HG02884 (cell line): ENCODE measurements around the gene CDK14.

ENCODE experiments used
- ATAC-seq: cut with Tn5 transposase; IDR thresholded peaks from one replicate; pipeline ENCODE4 v1.9.1; 2021; ENCODE audit warnings: mild to moderate bottlenecking, moderate library complexity; ENCODE audit not compliant: unreplicated experiment

CDK14 gene

GRCh38 chr7:90596671-90597562 lies 796 bp downstream of the CDK14 start:
- peak; percentile 18 for ATAC-seq

- no peak for ATAC-seq
Observed at GRCh38 chr7:90597563-90598253, 1.6 kb downstream of the CDK14 start.

GRCh38 chr7:90599038-90599437 lies 2.9 kb downstream of the CDK14 start:
- no peak for ATAC-seq

GRCh38 chr7:90599892-90600555 lies 3.9 kb downstream of the CDK14 start:
- ATAC-seq = no peak

- ATAC-seq = no peak
Observed at GRCh38 chr7:90602303-90602702, 6.2 kb downstream of the CDK14 start.

- no peak for ATAC-seq
Observed at GRCh38 chr7:90603346-90603745, 7.2 kb downstream of the CDK14 start.

GRCh38 chr7:90604383-90604782 lies 8.3 kb downstream of the CDK14 start:
- no peak for ATAC-seq

- no peak for ATAC-seq
Observed at GRCh38 chr7:90605055-90605454, 8.9 kb downstream of the CDK14 start.

- ATAC-seq = no peak
Observed at GRCh38 chr7:90607196-90607595, 11.1 kb downstream of the CDK14 start.

GRCh38 chr7:90610105-90610504 lies 14.0 kb downstream of the CDK14 start:
- ATAC-seq = no peak

GRCh38 chr7:90611115-90611514 lies 15.0 kb downstream of the CDK14 start:
- no peak for ATAC-seq

- ATAC-seq = peak; percentile 90
Observed at GRCh38 chr7:90613088-90613498, 17.0 kb downstream of the CDK14 start.

GRCh38 chr7:90617442-90617841 lies 21.3 kb downstream of the CDK14 start:
- ATAC-seq = no peak

GRCh38 chr7:90618876-90619275 lies 22.8 kb downstream of the CDK14 start:
- ATAC-seq = no peak

GRCh38 chr7:90621125-90621746 lies 25.1 kb downstream of the CDK14 start:
- ATAC-seq = peak; percentile 85

GRCh38 chr7:90621747-90622140 lies 25.6 kb downstream of the CDK14 start:
- no peak for ATAC-seq

GRCh38 chr7:90622670-90623069 lies 26.5 kb downstream of the CDK14 start:
- ATAC-seq = no peak

- ATAC-seq = no peak
Observed at GRCh38 chr7:90624225-90624911, 28.2 kb downstream of the CDK14 start.

- no peak for ATAC-seq
Observed at GRCh38 chr7:90625051-90625450, 28.9 kb downstream of the CDK14 start.

- no peak for ATAC-seq
Observed at GRCh38 chr7:90625562-90625961, 29.4 kb downstream of the CDK14 start.

- ATAC-seq = no peak
Observed at GRCh38 chr7:90626013-90626412, 29.9 kb downstream of the CDK14 start.
